PFSK-1 (cell line): ENCODE results near the gene GIPC1.

ENCODE experiments used
- FOXP2 ChIP-seq: optimal IDR thresholded peaks from 2 replicates; pipeline ENCODE3; 2011; ENCODE audit warnings: borderline replicate concordance, control low read depth, inconsistent platforms; ENCODE audit not compliant: insufficient read depth; ENCODE audit errors: extremely low read length, extremely low read depth
- POLR2AphosphoS5 ChIP-seq: IDR thresholded peaks from 2 replicates; pipeline ENCODE4 v1.6.1; 2012; ENCODE audit warnings: low read depth, mild to moderate bottlenecking, control low read depth, low read length, moderate library complexity
- REST ChIP-seq, 2 experiments: IDR thresholded peaks; 2 replicates each; pipeline versions ENCODE4 v1.6.1 to v1.8.0; 2011 to 2012; ENCODE audit warnings: low read depth in 2 of 2, low read length in 2 of 2, control low read depth in 1 of 2, inconsistent platforms in 1 of 2, mild to moderate bottlenecking in 1 of 2, moderate library complexity in 1 of 2; ENCODE audit not compliant: insufficient read depth in 1 of 2
- SIN3A ChIP-seq: IDR thresholded peaks from 2 replicates; pipeline ENCODE4 v1.6.1; 2012; ENCODE audit warnings: mild to moderate bottlenecking, low read length, moderate library complexity, borderline replicate concordance; ENCODE audit not compliant: insufficient read depth
- TAF1 ChIP-seq: IDR thresholded peaks from 2 replicates; pipeline ENCODE4 v1.6.1; 2012; ENCODE audit warnings: low read length, control low read depth, borderline replicate concordance; ENCODE audit not compliant: insufficient read depth

- TF ChIP-seq POLR2AphosphoS5 (no peak), SIN3A (no peak), REST (IDR thresholded peaks at IDR 0.05; ENCODE audit: insufficient read depth in 1 of 2, low read depth in 2 of 2, low read length in 2 of 2) (no peak), TAF1 (no peak), FOXP2 (no peak)
Measured at GRCh38 chr19:14517446-14517839, 21.5 kb upstream of the GIPC1 start.
